DOHH2 (cell line): ENCODE data around the gene FBXO48.
A peak's percentile ranks its signal among the peaks of the same experiment; 100 is the strongest.

Experiments used
- H3F3A ChIP-seq: fragments of 200-600 bp; sonication (generic), shearing (Covaris generic); 2 replicates; pipeline ENCODE4 v1.6.0; 2016; ENCODE audit warnings: antibody characterized with exemption, mild to moderate bottlenecking; ENCODE audit not compliant: control insufficient read depth, insufficient read depth
- H3K27ac ChIP-seq: fragments of 200-600 bp; sonication (generic); 2 replicates; pipeline ENCODE4 v1.5.1; 2014; ENCODE audit warnings: low read depth, mild to moderate bottlenecking, low read length, moderate library complexity
- H3K27me3 ChIP-seq: fragments of 200-600 bp; sonication (generic); 2 replicates; pipeline ENCODE4 v1.6.1; 2014; ENCODE audit warnings: mild to moderate bottlenecking, low read length, mixed read lengths; ENCODE audit not compliant: control insufficient read depth
- H3K36me3 ChIP-seq: fragments of 200-600 bp; sonication (generic); 2 replicates; pipeline ENCODE4 v1.6.1; 2014; ENCODE audit warnings: mild to moderate bottlenecking, low read length, moderate library complexity, mixed read lengths; ENCODE audit not compliant: control insufficient read depth
- H3K4me1 ChIP-seq: fragments of 200-600 bp; sonication (generic); 2 replicates; pipeline ENCODE4 v1.6.1; 2014; ENCODE audit warnings: mild to moderate bottlenecking, low read length, mixed read lengths; ENCODE audit not compliant: control insufficient read depth
- H3K4me2 ChIP-seq: fragments of 200-600 bp; sonication (generic); 2 replicates; pipeline ENCODE4 v1.6.0; 2014; ENCODE audit warnings: mild to moderate bottlenecking, low read length, moderate library complexity
- H3K4me3 ChIP-seq: fragments of 200-600 bp; sonication (generic); 2 replicates; pipeline ENCODE4 v1.5.1; 2014; ENCODE audit warnings: mild to moderate bottlenecking, low read length, mixed read lengths
- H3K79me2 ChIP-seq: fragments of 200-600 bp; sonication (generic); 2 replicates; pipeline ENCODE4 v1.6.1; 2014; ENCODE audit warnings: mild to moderate bottlenecking, low read length, mixed read lengths; ENCODE audit not compliant: control insufficient read depth
- H3K9me2 ChIP-seq: fragments of 200-600 bp; sonication (generic); replicated peaks from 2 replicates; pipeline ENCODE4 v1.6.1; 2014; ENCODE audit warnings: mild to moderate bottlenecking, low read length, mixed read lengths; ENCODE audit not compliant: control insufficient read depth
- H3K9me3 ChIP-seq: fragments of 200-600 bp; sonication (generic); 2 replicates; pipeline ENCODE4 v1.6.1; 2014; ENCODE audit warnings: antibody characterized with exemption, low read length, mixed read lengths; ENCODE audit not compliant: control insufficient read depth, insufficient read depth
- H4K20me1 ChIP-seq: fragments of 200-600 bp; sonication (generic); 2 replicates; pipeline ENCODE4 v1.6.0; 2014; ENCODE audit warnings: low read depth, mild to moderate bottlenecking, antibody characterized with exemption, low read length, moderate library complexity; ENCODE audit not compliant: control insufficient read depth, insufficient read depth
- EZH2phosphoT487 ChIP-seq: fragments of 200-600 bp; sonication (generic); IDR thresholded peaks from 2 replicates; pipeline ENCODE4 v1.6.1; 2017; ENCODE audit warnings: borderline replicate concordance, mild to moderate bottlenecking, antibody characterized with exemption, low read length, moderate library complexity, mixed read lengths
- TF ChIP-seq, protein P1 (sequence below): fragments of 200-600 bp; sonication (generic); IDR thresholded peaks from one replicate; pipeline ENCODE4 v1.5.1; 2014; ENCODE audit warnings: antibody characterized with exemption, mild to moderate bottlenecking, low read depth, low read length; ENCODE audit not compliant: poor library complexity, severe bottlenecking

The FBXO48 gene

DNA sequence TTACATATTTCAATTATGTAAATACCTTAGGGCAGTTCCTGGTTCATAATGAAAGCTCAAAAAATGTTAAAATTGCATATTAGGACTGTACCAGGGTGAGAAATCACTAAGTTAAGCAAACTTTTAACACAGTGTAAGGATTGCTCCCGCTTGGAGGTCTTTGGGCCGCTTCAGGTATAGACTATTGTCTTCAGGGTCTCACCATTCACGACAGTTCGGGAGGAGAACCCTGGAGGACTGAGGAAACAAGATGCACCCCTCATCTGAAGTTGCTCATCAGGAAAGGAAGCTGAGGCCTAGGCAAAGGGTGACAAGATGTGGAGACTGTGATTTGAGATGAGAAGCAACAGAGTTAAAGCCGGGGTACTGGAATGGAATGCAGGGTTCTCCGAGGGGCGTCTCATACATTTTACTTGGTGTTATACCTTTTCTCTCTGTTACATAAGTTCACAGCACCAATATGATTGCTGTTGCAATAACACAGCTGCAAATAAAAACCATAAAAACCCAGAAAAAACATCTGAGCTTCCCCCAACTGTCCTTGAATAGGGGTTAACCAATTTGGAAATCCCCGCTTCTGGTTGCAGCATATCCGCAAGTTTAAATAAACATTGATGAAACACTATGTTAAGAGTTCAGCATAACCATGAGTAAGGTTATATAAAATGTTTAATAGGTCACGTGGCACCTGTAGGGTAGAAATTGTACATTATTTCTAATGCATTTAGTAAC lies 40.1 kb downstream of the FBXO48 start:
- no peaks in the 10 kb centered on the region for H3K36me3 ChIP-seq
- H3K27me3 ChIP-seq, result no peaks in the 10 kb centered on the region
- H3K4me2 ChIP-seq, result peak overlapping the region; percentile 44
- no peaks in the 10 kb centered on the region for H3K9me2 ChIP-seq
- H3K4me3 ChIP-seq, result peak overlapping the region; percentile 18
- TF ChIP-seq EZH2phosphoT487, result no peak
- TF ChIP-seq, protein P1, sequence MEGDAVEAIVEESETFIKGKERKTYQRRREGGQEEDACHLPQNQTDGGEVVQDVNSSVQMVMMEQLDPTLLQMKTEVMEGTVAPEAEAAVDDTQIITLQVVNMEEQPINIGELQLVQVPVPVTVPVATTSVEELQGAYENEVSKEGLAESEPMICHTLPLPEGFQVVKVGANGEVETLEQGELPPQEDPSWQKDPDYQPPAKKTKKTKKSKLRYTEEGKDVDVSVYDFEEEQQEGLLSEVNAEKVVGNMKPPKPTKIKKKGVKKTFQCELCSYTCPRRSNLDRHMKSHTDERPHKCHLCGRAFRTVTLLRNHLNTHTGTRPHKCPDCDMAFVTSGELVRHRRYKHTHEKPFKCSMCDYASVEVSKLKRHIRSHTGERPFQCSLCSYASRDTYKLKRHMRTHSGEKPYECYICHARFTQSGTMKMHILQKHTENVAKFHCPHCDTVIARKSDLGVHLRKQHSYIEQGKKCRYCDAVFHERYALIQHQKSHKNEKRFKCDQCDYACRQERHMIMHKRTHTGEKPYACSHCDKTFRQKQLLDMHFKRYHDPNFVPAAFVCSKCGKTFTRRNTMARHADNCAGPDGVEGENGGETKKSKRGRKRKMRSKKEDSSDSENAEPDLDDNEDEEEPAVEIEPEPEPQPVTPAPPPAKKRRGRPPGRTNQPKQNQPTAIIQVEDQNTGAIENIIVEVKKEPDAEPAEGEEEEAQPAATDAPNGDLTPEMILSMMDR, result no peak
- H3K27ac ChIP-seq, result no peak overlapping the region
- H3K4me1 ChIP-seq, result peaks cover 51% of the 10 kb centered on the region
- no peaks in the 10 kb centered on the region for H3K79me2 ChIP-seq
- H4K20me1 ChIP-seq, result no peaks in the 10 kb centered on the region
- no peaks in the 10 kb centered on the region; the same call in 1 of the 2 replicates for H3F3A ChIP-seq
- H3K9me3 ChIP-seq, result no peaks in the 10 kb centered on the region

DNA sequence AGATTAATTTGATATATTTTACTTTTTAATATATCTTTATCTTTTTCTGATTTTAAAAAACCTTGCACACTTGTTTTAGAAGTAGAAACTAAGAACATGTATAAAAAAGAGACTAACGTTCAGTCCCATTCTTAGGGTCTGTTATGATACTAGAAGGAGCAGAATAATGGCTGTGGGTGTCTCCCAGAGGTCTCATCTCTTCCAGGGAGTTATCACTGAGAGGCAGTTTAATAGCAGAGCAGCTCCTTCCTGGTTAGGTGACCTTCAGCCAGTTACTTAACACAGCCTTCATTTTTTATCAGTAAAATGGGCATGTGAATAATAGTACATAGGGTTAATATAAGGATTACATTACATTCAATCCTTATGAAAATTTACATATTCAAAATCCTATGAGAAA lies 40.6 kb downstream of the FBXO48 start:
- H3K9me3 ChIP-seq, result no peaks in the 10 kb centered on the region
- no peak for TF ChIP-seq EZH2phosphoT487
- TF ChIP-seq, protein P1, result no peak

DNA sequence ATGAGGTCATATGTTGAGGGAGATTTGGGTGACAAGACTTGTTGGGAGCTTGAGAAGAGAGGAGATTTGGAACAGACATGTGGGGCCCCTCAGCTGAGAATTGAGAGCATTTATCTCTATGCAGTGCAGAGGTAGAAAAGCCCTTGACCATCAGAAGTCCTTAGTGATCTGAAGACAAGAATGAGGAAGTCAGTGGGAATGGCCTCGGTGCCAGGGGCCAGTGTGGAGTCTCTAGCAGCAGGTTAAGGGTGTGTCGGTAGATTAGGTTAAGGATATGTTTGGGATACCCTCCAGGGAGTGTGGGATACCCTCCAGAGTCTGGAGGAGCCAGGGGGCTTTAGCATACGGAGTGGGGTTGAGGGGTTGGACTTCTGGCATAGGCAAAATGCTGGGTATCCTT lies 41.6 kb downstream of the FBXO48 start:
- H3K4me3 ChIP-seq, result no peak overlapping the region
- no peak overlapping the region for H3K4me2 ChIP-seq
- no peaks in the 10 kb centered on the region for H3K27me3 ChIP-seq
- no peaks in the 10 kb centered on the region for H3K79me2 ChIP-seq
- H3K27ac ChIP-seq, result no peak overlapping the region
- H3K9me2 ChIP-seq, result no peaks in the 10 kb centered on the region
- H3K4me1 ChIP-seq, result peaks cover 56% of the 10 kb centered on the region
- H3K9me3 ChIP-seq, result no peaks in the 10 kb centered on the region
- no peaks in the 10 kb centered on the region; the same call in 1 of the 2 replicates for H3F3A ChIP-seq
- TF ChIP-seq, protein P1, result no peak
- no peak for TF ChIP-seq EZH2phosphoT487
- no peaks in the 10 kb centered on the region for H4K20me1 ChIP-seq
- H3K36me3 ChIP-seq, result no peaks in the 10 kb centered on the region

More for the DNA sequence above, 40.6 kb downstream of the FBXO48 start:
- Histone ChIP-seq H3K4me1 (peaks cover 51% of the 10 kb centered on the region), H3K4me2 (peak overlapping the region; percentile 44; the same call in 1 of the 2 replicates), H3K36me3 (no peaks in the 10 kb centered on the region), H3K4me3 (no peak overlapping the region), H3K27ac (no peak overlapping the region), H3K27me3 (no peaks in the 10 kb centered on the region), H3K79me2 (no peaks in the 10 kb centered on the region), H3K9me2 (no peaks in the 10 kb centered on the region), H3F3A (no peaks in the 10 kb centered on the region; the same call in 1 of the 2 replicates), H4K20me1 (no peaks in the 10 kb centered on the region)
